ENCODE results near the gene IQCK.
"Not testable (repeated sequence)": the region's sequence is repeated elsewhere in the genome, so short reads cannot be mapped to it uniquely, and the experiment has no call there.

The IQCK gene

GRCh38 chr16:19760356-19761060 is 42.4 kb downstream of the IQCK start:
- no peak for DNase-seq

- DNase-seq = no peak
Observed at GRCh38 chr16:19765860-19766553, 47.9 kb downstream of the IQCK start.

GRCh38 chr16:19766554-19766884 is 48.4 kb downstream of the IQCK start:
- no peak for DNase-seq

- DNase-seq = no peak
Observed at GRCh38 chr16:19766988-19767387, 48.9 kb downstream of the IQCK start.

GRCh38 chr16:19767497-19767896 is 49.4 kb downstream of the IQCK start:
- DNase-seq = no peak

- DNase-seq = no peak
Observed at GRCh38 chr16:19769239-19769638, 51.2 kb downstream of the IQCK start.

GRCh38 chr16:19771040-19771439 is 53.0 kb downstream of the IQCK start:
- DNase-seq = no peak

- DNase-seq = no peak
Observed at GRCh38 chr16:19771796-19772195, 53.7 kb downstream of the IQCK start.

- no peak for DNase-seq
Observed at GRCh38 chr16:19774024-19774423, 56.0 kb downstream of the IQCK start.

- no peak for DNase-seq
Observed at GRCh38 chr16:19776147-19776546, 58.1 kb downstream of the IQCK start.

GRCh38 chr16:19776565-19776964 is 58.5 kb downstream of the IQCK start:
- DNase-seq = no peak

GRCh38 chr16:19780321-19780720 is 62.2 kb downstream of the IQCK start:
- DNase-seq = no peak

- no peak for DNase-seq
Observed at GRCh38 chr16:19781226-19781625, 63.2 kb downstream of the IQCK start.

- no peak for DNase-seq
Observed at GRCh38 chr16:19783363-19784182, 65.5 kb downstream of the IQCK start.

GRCh38 chr16:19784183-19784736 is 66.2 kb downstream of the IQCK start:
- DNase-seq = no peak

- no peak for DNase-seq
Observed at GRCh38 chr16:19785081-19785480, 67.0 kb downstream of the IQCK start.

- DNase-seq = no peak
Observed at GRCh38 chr16:19785512-19786130, 67.5 kb downstream of the IQCK start.

- DNase-seq = not testable (repeated sequence)
Observed at GRCh38 chr16:19801369-19801768, 83.3 kb downstream of the IQCK start.

- DNase-seq = not testable (repeated sequence)
Observed at GRCh38 chr16:19801824-19802223, 83.8 kb downstream of the IQCK start.

GRCh38 chr16:19802612-19803011 is 84.5 kb downstream of the IQCK start:
- no peak for DNase-seq

GRCh38 chr16:19804538-19805323 is 86.7 kb downstream of the IQCK start:
- peak; percentile 76 for DNase-seq

- no peak for DNase-seq
Observed at GRCh38 chr16:19805459-19806162, 87.5 kb downstream of the IQCK start.
